ENCODE results near the gene KRTCAP2.

DNA sequence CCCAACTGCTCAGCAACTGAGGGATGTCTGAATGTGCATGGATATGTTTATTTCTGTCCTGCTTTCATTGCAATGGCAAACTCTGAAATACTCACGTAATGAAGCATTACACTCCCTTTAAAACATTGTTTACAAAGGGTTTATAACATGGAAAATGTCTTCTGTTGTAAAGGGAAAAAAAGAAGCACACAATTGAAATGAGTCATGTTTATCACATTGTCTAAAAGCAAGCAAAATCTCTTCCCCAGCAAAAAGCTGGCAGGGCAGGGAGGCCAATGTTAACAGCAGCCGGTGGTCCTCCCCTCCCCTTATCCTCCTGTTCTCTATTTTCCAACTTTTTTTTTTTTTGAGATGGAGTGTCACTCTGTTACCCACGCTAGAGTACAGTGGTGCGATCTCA lies 49.3 kb downstream of the KRTCAP2 start:
- TF ChIP-seq EZH2 (optimal IDR thresholded peaks at IDR 0.05; ENCODE audit: low read depth, low read length) = no peak
- no peak for TF ChIP-seq CTCF (IDR thresholded peaks at IDR 0.05; ENCODE audit: low read length)
